ENCODE results near the gene CDCP1. TPM values are rescaled to one million over a fixed set of nuclear protein-coding genes. Genes with fewer than 3 reads are reported as not detected.
A peak's percentile ranks its signal among the peaks of the same experiment; 100 is the strongest.

Gene CDCP1
- total RNA-seq, 1 donor from 2014 or later, result 28.7 TPM

DNA sequence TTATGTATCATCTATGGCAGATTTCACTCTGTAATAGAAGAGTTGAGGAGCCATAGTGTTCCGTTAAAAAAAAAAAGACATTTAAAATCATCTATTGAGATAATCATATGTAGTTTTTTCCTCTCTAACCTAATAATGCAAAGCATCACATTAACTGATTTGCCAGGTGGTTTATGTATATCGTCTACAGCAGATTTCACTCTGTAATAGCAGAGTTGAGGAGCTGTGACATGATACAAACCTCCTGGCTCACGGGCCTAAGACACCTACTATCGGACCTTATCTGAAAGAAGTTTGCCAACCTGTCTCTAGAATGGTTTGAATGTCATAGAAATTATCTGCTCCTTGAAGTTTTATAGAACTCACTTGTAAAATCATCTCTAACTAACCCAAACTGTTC, 29.8 kb downstream of the CDCP1 start:
- ATAC-seq (no peak), DNase-seq (no peak)
- intact Hi-C loops (cut with DNase I), result no loop called here
- H3K4me3 ChIP-seq, result no peak overlapping the region
- no peaks in the 10 kb centered on the region for H3K4me1 ChIP-seq
- H3K27me3 ChIP-seq (ENCODE audit: low read depth), result no peaks in the 10 kb centered on the region
- no peaks in the 10 kb centered on the region for H3K36me3 ChIP-seq
- TF ChIP-seq CTCF (IDR thresholded peaks at IDR 0.05), result no peak
- no peak overlapping the region for H3K27ac ChIP-seq
- no peaks in the 10 kb centered on the region for H3K9me3 ChIP-seq

DNA sequence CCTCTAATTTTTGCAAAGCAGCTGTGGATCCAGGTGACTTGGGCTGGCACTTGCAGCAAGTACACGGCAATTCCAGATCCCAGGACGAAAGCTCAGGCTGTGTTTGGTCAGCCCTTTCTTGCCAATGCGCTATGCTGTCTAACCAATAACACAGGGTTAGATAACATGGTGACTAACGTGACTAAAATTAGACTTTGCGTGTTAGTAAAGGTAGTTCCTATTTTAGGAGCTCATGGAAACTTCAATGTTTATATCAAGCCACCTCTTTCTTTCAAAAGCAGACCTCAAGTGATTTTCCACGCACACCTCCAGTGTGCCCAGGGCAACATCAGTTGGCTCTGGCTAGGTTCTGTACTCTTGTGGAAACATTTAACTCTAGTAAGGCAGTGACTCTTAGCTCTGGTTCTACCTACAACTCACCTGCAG, 32.5 kb downstream of the CDCP1 start:
- no peak overlapping the region for H3K4me3 ChIP-seq
- no peak for TF ChIP-seq CTCF (IDR thresholded peaks at IDR 0.05)
- no peaks in the 10 kb centered on the region for H3K27me3 ChIP-seq (ENCODE audit: low read depth)
- ATAC-seq (no peak), DNase-seq (no peak)
- H3K9me3 ChIP-seq, result no peaks in the 10 kb centered on the region
- H3K4me1 ChIP-seq, result peaks cover 7% of the 10 kb centered on the region
- no peak overlapping the region for H3K27ac ChIP-seq
- intact Hi-C loops (cut with DNase I), result no loop called here
- peaks cover 4% of the 10 kb centered on the region for H3K36me3 ChIP-seq

DNA sequence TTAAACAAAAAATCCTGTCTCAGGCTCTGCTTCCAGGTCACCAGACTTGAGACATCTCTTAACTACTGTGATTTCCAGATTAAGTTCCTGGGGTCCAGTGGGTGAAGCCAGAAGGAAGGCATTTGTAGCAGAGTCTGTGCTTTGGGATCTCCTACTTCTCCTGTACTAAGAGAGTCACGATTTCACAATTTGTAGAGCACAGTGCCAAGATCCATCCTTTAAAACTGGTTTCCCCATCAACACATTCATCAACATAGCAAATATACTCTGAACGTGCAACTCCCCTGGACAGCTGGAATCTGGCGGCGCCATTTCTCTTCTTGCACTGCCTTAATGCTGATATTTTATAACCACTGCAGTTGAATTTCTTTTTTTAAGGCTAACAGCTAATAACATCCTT, 33.2 kb downstream of the CDCP1 start:
- H3K27me3 ChIP-seq (ENCODE audit: low read depth), result no peaks in the 10 kb centered on the region
- DNase-seq (no peak), ATAC-seq (peak in 1 of 2 donors; percentile 22)
- no peak for TF ChIP-seq CTCF (IDR thresholded peaks at IDR 0.05)
- peaks cover 4% of the 10 kb centered on the region for H3K36me3 ChIP-seq
- no peak overlapping the region for H3K4me3 ChIP-seq
- no peaks in the 10 kb centered on the region for H3K9me3 ChIP-seq
- intact Hi-C loops (cut with DNase I), result no loop called here
- H3K4me1 ChIP-seq, result peaks cover 7% of the 10 kb centered on the region
- H3K27ac ChIP-seq, result no peak overlapping the region

DNA sequence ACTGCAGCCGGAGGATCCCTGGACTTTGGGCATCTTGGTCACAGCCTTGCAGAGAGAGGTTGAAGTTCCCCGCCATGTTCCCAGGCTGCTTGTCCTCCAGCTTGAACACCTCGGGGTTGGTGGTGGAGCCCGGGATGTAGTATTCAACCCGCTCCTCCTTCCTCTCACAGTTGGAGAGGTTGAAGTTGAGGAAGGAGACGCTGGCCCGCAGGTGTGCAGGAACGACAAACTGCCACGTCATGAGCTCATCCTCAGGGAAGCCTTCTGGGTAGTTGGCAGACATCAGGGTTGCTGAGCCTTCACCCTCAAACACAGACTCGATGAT, 35.7 kb downstream of the CDCP1 start:
- Histone ChIP-seq H3K27me3 (ENCODE audit: low read depth) (no peaks in the 10 kb centered on the region), H3K27ac (peak overlapping the region; percentile 31), H3K4me3 (no peak overlapping the region), H3K9me3 (no peaks in the 10 kb centered on the region), H3K36me3 (peaks cover 4% of the 10 kb centered on the region), H3K4me1 (peaks cover 7% of the 10 kb centered on the region)
- TF ChIP-seq CTCF (IDR thresholded peaks at IDR 0.05), result no peak
- DNase-seq (no peak), ATAC-seq (no peak)
- intact Hi-C loops (cut with DNase I), result no loop called here

DNA sequence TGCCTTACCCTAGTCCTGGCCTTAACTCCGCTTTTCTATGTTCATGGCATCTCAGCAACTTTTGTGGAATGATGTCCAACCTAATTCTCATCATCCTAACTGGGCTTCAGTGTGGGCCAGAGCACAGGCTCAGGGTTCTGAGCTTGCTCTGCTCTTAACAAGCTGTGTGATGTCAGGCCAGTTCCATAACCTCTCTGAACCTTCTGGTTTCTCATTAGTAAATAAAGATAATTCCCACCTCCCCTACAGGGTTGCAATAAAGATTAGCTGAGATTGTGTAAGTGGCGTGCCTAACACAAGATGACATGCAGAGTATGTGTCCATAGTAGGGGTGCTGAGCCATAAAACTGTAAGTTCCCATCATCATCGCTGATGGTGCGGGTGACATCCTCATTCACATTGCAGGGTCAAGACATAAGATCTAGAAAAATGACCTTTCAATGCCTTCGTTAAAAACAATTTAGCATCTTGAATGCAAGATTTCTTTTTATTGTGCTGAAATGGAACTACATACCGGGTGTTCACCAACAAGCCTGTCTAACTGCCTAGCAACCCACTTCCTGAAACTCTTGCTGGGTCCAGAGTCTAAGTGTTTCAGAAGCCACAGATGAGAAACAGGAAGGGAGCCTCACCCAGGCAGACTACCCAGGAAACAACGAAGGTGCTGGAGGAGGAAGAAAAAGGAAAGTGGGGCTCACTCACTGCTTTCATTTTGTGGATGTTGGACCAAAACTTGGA, 36.2 kb downstream of the CDCP1 start:
- Histone ChIP-seq H3K36me3 (peaks cover 4% of the 10 kb centered on the region), H3K27ac (peak overlapping the region; percentile 31), H3K4me1 (peaks cover 7% of the 10 kb centered on the region), H3K4me3 (no peak overlapping the region), H3K27me3 (ENCODE audit: low read depth) (no peaks in the 10 kb centered on the region), H3K9me3 (no peaks in the 10 kb centered on the region)
- peak; percentile 75 to 79 for ATAC-seq
- intact Hi-C loops (cut with DNase I), result no loop called here
- DNase-seq, result no peak
- no peak for TF ChIP-seq CTCF (IDR thresholded peaks at IDR 0.05)
